HEK293T (cell line): ENCODE measurements around the gene PSMD5.

ENCODE experiments used
- ELF4 ChIP-seq: fragments of 450-650 bp; IDR thresholded peaks from 2 replicates; pipeline ENCODE4 v1.6.1; 2017; ENCODE audit warnings: antibody characterized with exemption
- HDGF ChIP-seq: fragments of 450-650 bp; IDR thresholded peaks from 2 replicates; pipeline ENCODE4 v1.6.1; 2017; ENCODE audit warnings: antibody characterized with exemption, borderline replicate concordance
- SUZ12 ChIP-seq: fragments of 450-650 bp; IDR thresholded peaks from 2 replicates; pipeline ENCODE4 v1.6.1; 2016; ENCODE audit warnings: mild to moderate bottlenecking

- TF ChIP-seq ELF4 (no peak), HDGF (no peak), SUZ12 (no peak)
These were observed 12.0 kb upstream of the PSMD5 start for GRCh38 chr9:120854596-120855327.
